ENCODE measurements around the gene SNX24. TPM values are rescaled to one million over a fixed set of nuclear protein-coding genes. Genes with fewer than 3 reads are reported as not detected.

SNX24 gene
- total and polyA plus RNA-seq, 9 of the 15 experiments (the other 6 are each of a cell fraction or from before 2014, with no cell fraction given): 5.3 to 10.1 (median 7.9) TPM

GRCh38 chr5:123044926-123045617 is 199.7 kb downstream of the SNX24 start:
- peak; percentile 52 for FAIRE-seq

GRCh38 chr5:123046222-123046621 is 200.8 kb downstream of the SNX24 start:
- H3K4me1 ChIP-seq (replicated peaks in 1 of 2; ENCODE audit: control insufficient read depth in 2 of 2, insufficient read depth in 2 of 2, low read length in 2 of 2): no peaks in the 10 kb centered on the region
- no peaks in the 10 kb centered on the region for H3K9me1 ChIP-seq (ENCODE audit: control insufficient read depth, insufficient read depth, low read length)
- H3K9ac ChIP-seq (ENCODE audit: insufficient read depth in 1 of 2, low read depth in 2 of 2, low read length in 2 of 2): no peak overlapping the region
- CTCF ChIA-PET (ENCODE audit: low intra/inter-chr PET ratio): no interaction called here
- BruUV-seq (replicated peaks): no TSS peak
- no peak for TF ChIP-seq PKNOX1 (IDR thresholded peaks at IDR 0.05)
- no peak for TF ChIP-seq ZFP30 (CRISPR knock-in tag; IDR thresholded peaks at IDR 0.05; ENCODE audit: borderline replicate concordance)
- TF ChIP-seq RBM34 (IDR thresholded peaks at IDR 0.05; ENCODE audit: borderline replicate concordance, insufficient read depth, low read length): no peak
- no peak for TF ChIP-seq NR4A1 (CRISPR knock-in tag; IDR thresholded peaks at IDR 0.05)
- TF ChIP-seq NR4A1 (tag; IDR thresholded peaks at IDR 0.05): no peak
- no peak for TF ChIP-seq HDAC1 (IDR thresholded peaks at IDR 0.05)
- TF ChIP-seq HBP1 (CRISPR knock-in tag; IDR thresholded peaks at IDR 0.05): no peak
- no peak for TF ChIP-seq SREBF2 (CRISPR knock-in tag; IDR thresholded peaks at IDR 0.05)
- TF ChIP-seq ZNF212 (CRISPR knock-in tag; IDR thresholded peaks at IDR 0.05): no peak
- ATAC-seq: no peak
- H2AFZ ChIP-seq (ENCODE audit: low read depth, low read length): no peak overlapping the region
- H3K4me3 ChIP-seq: no peak overlapping the region
- no peaks in the 10 kb centered on the region for H3K9me3 ChIP-seq (replicated peaks; ENCODE audit: control insufficient read depth, insufficient read depth, low read depth, low read length)
- H4K20me1 ChIP-seq (replicated peaks; ENCODE audit: control insufficient read depth, insufficient read depth, low read length): no peaks in the 10 kb centered on the region
- POLR2A ChIA-PET: interaction anchor here (0.7 kb wide), 1 partner anchor 10 kb away, joined by 3 read pairs; the partner anchor contains the start of gene PPIC
- no peak overlapping the region for H3K4me2 ChIP-seq (ENCODE audit: insufficient read depth, low read length)
- H3K79me2 ChIP-seq (ENCODE audit: control insufficient read depth, insufficient read depth, low read length): no peaks in the 10 kb centered on the region
- WGBS (ENCODE audit: insufficient coverage, low coverage, missing lambda C conversion rate): 0% methylated on average over 4 of the region's 4 CpGs
- intact Hi-C loops (cut with micrococcal nuclease): no loop called here
- FAIRE-seq: no peak
- peaks cover 0 to 8% of the 10 kb centered on the region in 2 experiments; a peak in 1 of 5 replicates for H3K27me3 ChIP-seq (ENCODE audit: control insufficient read depth in 2 of 2, insufficient read depth in 2 of 2, low read length in 2 of 2)
- no peak for DNase-seq (ENCODE audit: extremely low read depth in 1 of 4, low spot score in 3 of 4)
- H3K27ac ChIP-seq (ENCODE audit: extremely low read depth, low read depth, low read length): no peak overlapping the region
- in situ Hi-C loops (cut with MboI): no loop called here
- H3K36me3 ChIP-seq (ENCODE audit: control insufficient read depth, insufficient read depth, low read length): no peaks in the 10 kb centered on the region

More at GRCh38 chr5:123044926-123045617, 199.7 kb downstream of the SNX24 start:
- Histone ChIP-seq H3K36me3 (ENCODE audit: control insufficient read depth, insufficient read depth, low read length) (no peaks in the 10 kb centered on the region), H3K9me1 (ENCODE audit: control insufficient read depth, insufficient read depth, low read length) (no peaks in the 10 kb centered on the region), H3K27ac (ENCODE audit: extremely low read depth, low read depth, low read length) (no peak overlapping the region), H4K20me1 (replicated peaks; ENCODE audit: control insufficient read depth, insufficient read depth, low read length) (no peaks in the 10 kb centered on the region), H3K9me3 (replicated peaks; ENCODE audit: control insufficient read depth, insufficient read depth, low read depth, low read length) (no peaks in the 10 kb centered on the region), H3K79me2 (ENCODE audit: control insufficient read depth, insufficient read depth, low read length) (no peaks in the 10 kb centered on the region), H2AFZ (ENCODE audit: low read depth, low read length) (no peak overlapping the region), H3K9ac (ENCODE audit: insufficient read depth in 1 of 2, low read depth in 2 of 2, low read length in 2 of 2) (no peak overlapping the region), H3K4me3 (no peak overlapping the region), H3K4me1 (replicated peaks in 1 of 2; ENCODE audit: control insufficient read depth in 2 of 2, insufficient read depth in 2 of 2, low read length in 2 of 2) (no peaks in the 10 kb centered on the region), H3K27me3 (ENCODE audit: control insufficient read depth in 2 of 2, insufficient read depth in 2 of 2, low read length in 2 of 2) (peaks cover 0 to 8% of the 10 kb centered on the region in 2 experiments; a peak in 1 of 5 replicates), H3K4me2 (ENCODE audit: insufficient read depth, low read length) (no peak overlapping the region)
- ATAC-seq (no peak), DNase-seq (ENCODE audit: extremely low read depth in 1 of 4, low spot score in 3 of 4) (no peak)
- 1% methylated on average over 7 of the region's 7 CpGs for WGBS (ENCODE audit: insufficient coverage, low coverage, missing lambda C conversion rate)
- intact Hi-C loops (cut with micrococcal nuclease) (no loop called here), in situ Hi-C loops (cut with MboI) (no loop called here)
- no TSS peak for BruUV-seq (replicated peaks)
- ChIA-PET POLR2A (no interaction called here), CTCF (ENCODE audit: low intra/inter-chr PET ratio) (no interaction called here)
- TF ChIP-seq TAF1 (IDR thresholded peaks at IDR 0.05; ENCODE audit: control insufficient read depth, extremely low read depth, insufficient read depth, low read length, severe bottlenecking) (no peak), POLR3G (IDR thresholded peaks at IDR 0.05; ENCODE audit: extremely low read depth, insufficient read length, insufficient replicate concordance) (no peak), ZNF263 (CRISPR knock-in tag; IDR thresholded peaks at IDR 0.05; ENCODE audit: borderline replicate concordance) (no peak), ZNF134 (CRISPR knock-in tag; conservative IDR thresholded peaks at IDR 0.05) (0 out of 2 replicates have a peak, but pooled peaks have one; percentile 24)
